Measurements from ENCODE around the gene ATP6AP1. TPM values are rescaled to one million over a fixed set of nuclear protein-coding genes. Genes with fewer than 3 reads are reported as not detected.
A peak's percentile ranks its signal among the peaks of the same experiment; 100 is the strongest.

Gene ATP6AP1
- total and polyA plus RNA-seq, 11 donors, result 33.8 to 127 (median 84.2) TPM

GRCh38 chrX:154420402-154420756 is 8.1 kb upstream of the ATP6AP1 start:
- Histone ChIP-seq H3K4me1 (peaks cover 0 to 10% (median 0%) of the 10 kb centered on the region in 12 donors), H3K36me3 (peaks cover 0 to 3% (median 0%) of the 10 kb centered on the region in 9 donors), H3K27ac (peak overlapping the region in 11 of 12 donors; percentile 11 to 88 (median 73)), H3K27me3 (no peaks in the 10 kb centered on the region), H3K9me3 (no peaks in the 10 kb centered on the region), H3K4me3 (peak overlapping the region in 9 of 12 donors; percentile 22 to 49 (median 29))
- TF ChIP-seq POLR2A (IDR thresholded peaks at IDR 0.05) (no peak), CTCF (IDR thresholded peaks at IDR 0.05) (no peak)
- ATAC-seq, result peak in 3 of 4 donors; percentile 7 to 48 (median 43)
- intact Hi-C loops (cut with DNase I), result no loop called here
- WGBS, 4 donors, result 37 to 80% (median 59%) methylated on average over 9 to 10 of the region's 10 CpGs
- no peak for DNase-seq

- intact Hi-C loops (cut with DNase I), result no loop called here
- TF ChIP-seq CTCF (IDR thresholded peaks at IDR 0.05) (no peak), POLR2A (IDR thresholded peaks at IDR 0.05) (no peak)
- Histone ChIP-seq H3K4me3 (peak overlapping the region in 2 of 12 donors; percentile 67 to 77), H3K4me1 (peaks cover 0 to 28% (median 7%) of the 10 kb centered on the region in 12 donors), H3K36me3 (peaks cover 0 to 5% (median 0%) of the 10 kb centered on the region in 9 donors), H3K27me3 (no peaks in the 10 kb centered on the region), H3K27ac (peak overlapping the region in 3 of 12 donors; percentile 5 to 77 (median 55)), H3K9me3 (no peaks in the 10 kb centered on the region)
- 82 to 86% (median 82%) methylated on average over 13 of the region's 13 CpGs for WGBS, 4 donors
- ATAC-seq (no peak), DNase-seq (no peak)
Observed at GRCh38 chrX:154426916-154427770, 1.3 kb upstream of the ATP6AP1 start.

- TF ChIP-seq CTCF (IDR thresholded peaks at IDR 0.05) (no peak), POLR2A (IDR thresholded peaks at IDR 0.05) (no peak)
- ATAC-seq (no peak), DNase-seq (no peak)
- no peaks in the 10 kb centered on the region for H3K27me3 ChIP-seq
- peaks cover 0 to 21% (median 6%) of the 10 kb centered on the region in 9 donors for H3K36me3 ChIP-seq
- WGBS, 4 donors, result 75 to 91% (median 86%) methylated on average over 2 of the region's 2 CpGs
- peak overlapping the region in 3 of 12 donors; percentile 84 to 90 (median 86) for H3K27ac ChIP-seq
- intact Hi-C loops (cut with DNase I), result loop anchor here in 2 of 10 donors (2.0 to 10.0 kb wide), 2 partner anchors 55 to 61 kb away; partner anchors contain the start of genes EMD (in 1 of the 2), FLNA (in 1 of the 2) and SLC10A3 (in 1 of the 2)
- peaks cover 0 to 28% (median 7%) of the 10 kb centered on the region in 12 donors for H3K4me1 ChIP-seq
- H3K9me3 ChIP-seq, result no peaks in the 10 kb centered on the region
- H3K4me3 ChIP-seq, result peak overlapping the region in 7 of 12 donors; percentile 67 to 98 (median 81)
Observed at GRCh38 chrX:154429711-154430110, 1.2 kb downstream of the ATP6AP1 start.

GRCh38 chrX:154430479-154430878 is 2.0 kb downstream of the ATP6AP1 start:
- intact Hi-C loops (cut with DNase I), result loop anchor here in 1 of 10 donors (10.0 kb wide), 1 partner anchor 56 kb away; the partner anchor contains the start of genes EMD and FLNA
- peak in 1 of 4 donors; percentile 15 for ATAC-seq
- H3K36me3 ChIP-seq, result peaks cover 0 to 24% (median 6%) of the 10 kb centered on the region in 9 donors

More at GRCh38 chrX:154430479-154430878, 2.0 kb downstream of the ATP6AP1 start:
- 49 to 71% (median 58%) methylated on average over 6 of the region's 6 CpGs for WGBS, 4 donors
- H3K4me1 ChIP-seq, result peaks cover 0 to 28% (median 7%) of the 10 kb centered on the region in 12 donors
- peak overlapping the region in 4 of 12 donors; percentile 35 to 84 (median 40) for H3K27ac ChIP-seq
- peak overlapping the region in 1 of 12 donors; percentile 16 for H3K4me3 ChIP-seq
- TF ChIP-seq POLR2A (IDR thresholded peaks at IDR 0.05), result no peak
- no peak for TF ChIP-seq CTCF (IDR thresholded peaks at IDR 0.05)
- no peaks in the 10 kb centered on the region for H3K9me3 ChIP-seq
- peak in 1 of 5 donors; percentile 10 for DNase-seq
- no peaks in the 10 kb centered on the region for H3K27me3 ChIP-seq

All from heart left ventricle (tissue), 16 donors.